Tongue (tissue), 2 donors: ENCODE measurements around the gene POU2F3. TPM values are rescaled to one million over a fixed set of nuclear protein-coding genes. Genes with fewer than 3 reads are reported as not detected.

Experiments used
- DNase-seq: peaks from one replicate; pipeline ENCODE4 v3.0.0-alpha.2; 2015
- total RNA-seq: library from RNA; depleted of rRNA; stranded (reverse); fragments of >200 nt; gene quantifications from one replicate; pipeline ENCODE4 v1.2.3, GENCODE V29; 2014

The POU2F3 gene
- total RNA-seq, 1 donor from 2014 or later: 2.1 TPM

DNA sequence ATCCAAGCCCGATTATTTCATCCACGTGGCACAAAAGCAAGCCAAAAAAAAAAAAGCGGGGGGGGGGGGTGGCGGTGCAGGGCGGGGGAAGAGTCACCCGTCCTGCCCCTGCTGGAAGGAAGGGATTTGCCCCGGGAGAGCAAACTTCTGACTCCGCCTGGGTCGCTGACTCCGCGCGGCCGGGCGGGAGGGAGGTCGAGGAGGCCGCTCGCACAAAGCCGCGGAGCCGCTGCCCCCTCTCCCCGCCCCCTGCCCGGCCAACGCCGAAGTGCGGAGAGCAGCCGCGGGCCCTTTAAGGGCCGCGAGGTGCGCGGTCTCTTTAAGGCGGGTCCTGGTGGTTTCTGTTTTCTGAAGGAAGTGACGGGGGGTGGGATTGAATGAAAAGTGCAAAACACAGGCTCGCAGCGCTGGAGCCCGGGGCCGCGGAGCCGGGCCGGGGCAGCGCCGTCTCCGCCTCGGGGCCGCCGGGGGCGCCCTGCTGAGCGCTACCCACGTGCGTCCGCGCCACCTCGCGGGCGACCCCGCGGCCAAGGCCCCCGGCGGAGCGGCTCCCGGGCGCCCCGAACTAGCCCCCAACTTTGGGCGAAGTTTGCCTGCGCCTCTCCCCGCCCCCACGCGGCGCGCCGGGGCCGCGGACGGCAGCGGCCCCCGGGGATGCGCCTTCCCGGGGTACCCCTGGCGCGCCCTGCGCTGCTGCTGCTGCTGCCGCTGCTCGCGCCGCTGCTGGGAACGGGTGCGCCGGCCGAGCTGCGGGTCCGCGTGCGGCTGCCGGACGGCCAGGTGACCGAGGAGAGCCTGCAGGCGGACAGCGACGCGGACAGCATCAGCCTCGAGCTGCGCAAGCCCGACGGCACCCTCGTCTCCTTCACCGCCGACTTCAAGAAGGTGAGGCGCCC lies 29.1 kb upstream of the POU2F3 start, which contains the start of gene OAF:
Gene OAF (plus strand): TSS at position 407 of the 896 bp plus-strand sequence. CDS start 248 bp downstream, at position 655.
- DNase-seq: peak; percentile 95

DNA sequence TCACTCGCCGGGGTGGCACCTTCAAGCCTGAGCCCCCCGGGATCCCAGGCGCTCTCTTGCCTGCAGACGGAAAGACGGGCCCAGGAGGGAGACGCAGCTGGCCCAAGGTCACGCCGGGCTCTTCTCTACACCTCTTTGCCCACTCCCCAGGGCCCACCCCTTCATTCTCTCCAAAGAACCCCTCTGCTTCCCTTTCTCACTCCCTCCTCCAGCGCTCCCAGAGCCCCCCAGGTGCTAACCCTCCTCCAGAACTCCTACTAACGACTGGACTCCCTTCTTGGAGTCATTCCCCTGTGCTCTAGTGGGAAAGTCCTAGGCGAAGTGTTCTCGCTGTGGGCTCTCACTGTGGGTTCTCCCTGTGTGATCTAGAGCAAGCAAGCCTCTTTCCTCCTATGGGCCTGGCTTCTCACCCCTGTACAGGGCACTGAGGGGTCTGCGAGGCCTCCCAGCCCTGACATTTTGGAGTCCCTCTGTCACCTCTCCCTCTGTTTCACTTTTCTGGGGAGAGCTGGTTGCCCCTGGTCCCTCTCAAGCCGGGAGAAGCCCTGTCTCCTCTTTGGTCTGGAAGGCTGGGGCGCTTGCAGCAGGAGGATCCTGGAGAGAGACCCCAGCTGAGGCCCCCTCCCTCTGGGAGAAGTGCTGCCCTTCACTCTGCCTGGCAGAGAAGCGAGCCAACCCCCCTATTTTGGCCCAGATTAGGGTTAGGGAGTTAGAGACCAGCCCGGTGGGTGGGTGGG lies 28.2 kb upstream of the POU2F3 start:
- no peak for DNase-seq

DNA sequence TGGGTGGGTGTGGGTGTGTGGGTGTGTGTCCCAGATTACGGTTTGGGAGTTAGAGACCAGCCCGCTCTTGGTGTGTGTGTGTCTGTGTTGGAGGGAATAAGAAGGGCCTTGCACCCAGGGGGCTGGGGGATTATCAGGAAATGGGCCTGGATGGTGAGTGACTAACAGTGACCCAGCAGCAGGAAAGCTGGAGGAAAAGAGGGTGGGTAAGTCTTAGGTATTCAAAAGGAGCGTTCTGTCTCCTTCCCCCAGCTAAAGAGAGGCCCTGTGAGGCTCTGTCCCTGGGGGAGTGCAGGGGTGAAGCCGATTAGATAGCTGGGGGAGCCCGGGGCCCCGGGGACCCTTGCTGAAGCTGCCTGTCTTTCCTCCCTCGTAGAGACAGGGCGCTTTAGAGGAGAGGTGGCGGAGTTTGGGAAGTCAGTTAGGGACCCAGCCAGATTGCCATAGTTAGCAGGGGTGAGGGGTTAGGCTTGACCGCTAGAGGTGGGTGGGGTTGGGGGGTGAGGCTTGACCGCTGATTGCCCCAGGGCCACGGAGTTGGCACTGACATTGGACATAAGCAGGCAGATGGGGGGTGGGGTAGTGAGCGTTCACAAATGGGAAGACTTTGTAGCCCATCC lies 27.6 kb upstream of the POU2F3 start:
- DNase-seq: no peak

DNA sequence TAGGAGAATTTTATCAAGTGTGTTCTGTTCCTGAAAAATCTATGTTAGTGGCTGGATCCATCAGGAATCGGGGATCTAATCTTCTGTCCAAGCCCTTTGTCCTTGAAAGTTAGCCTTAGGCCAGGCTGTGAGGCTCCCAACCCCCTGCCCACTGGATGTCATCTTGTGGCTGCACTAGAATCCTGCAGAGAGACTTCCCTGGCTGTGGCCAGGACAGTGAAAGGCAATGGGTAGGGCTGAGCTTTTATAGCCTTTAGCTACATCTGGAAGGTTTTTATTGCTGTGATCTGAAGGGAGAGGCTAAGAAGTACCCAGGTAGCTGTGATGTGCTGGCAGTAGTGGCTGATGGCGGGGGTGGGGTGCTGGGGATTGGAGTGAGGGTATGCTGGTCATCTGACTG lies 27.0 kb upstream of the POU2F3 start:
- DNase-seq: no peak

DNA sequence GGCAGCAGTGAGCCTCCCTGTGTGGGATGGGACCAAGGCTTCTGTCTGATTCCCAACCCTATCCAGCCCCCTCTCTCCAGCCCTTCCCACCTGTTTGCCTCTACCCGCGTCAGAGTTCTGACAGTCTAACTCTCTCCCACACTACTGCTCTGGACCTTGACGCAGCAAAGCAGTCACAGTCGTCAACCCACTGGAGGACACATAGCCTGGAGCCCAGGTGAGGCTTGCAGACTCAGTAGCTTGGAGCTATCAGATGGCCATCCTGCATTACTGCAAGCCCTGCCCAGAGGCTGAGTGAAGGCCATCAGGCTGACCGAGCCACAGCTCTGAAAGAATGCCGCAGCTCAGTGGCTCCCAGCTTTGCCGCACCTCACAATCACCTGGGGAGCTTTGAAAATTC lies 25.4 kb upstream of the POU2F3 start:
- DNase-seq: no peak

DNA sequence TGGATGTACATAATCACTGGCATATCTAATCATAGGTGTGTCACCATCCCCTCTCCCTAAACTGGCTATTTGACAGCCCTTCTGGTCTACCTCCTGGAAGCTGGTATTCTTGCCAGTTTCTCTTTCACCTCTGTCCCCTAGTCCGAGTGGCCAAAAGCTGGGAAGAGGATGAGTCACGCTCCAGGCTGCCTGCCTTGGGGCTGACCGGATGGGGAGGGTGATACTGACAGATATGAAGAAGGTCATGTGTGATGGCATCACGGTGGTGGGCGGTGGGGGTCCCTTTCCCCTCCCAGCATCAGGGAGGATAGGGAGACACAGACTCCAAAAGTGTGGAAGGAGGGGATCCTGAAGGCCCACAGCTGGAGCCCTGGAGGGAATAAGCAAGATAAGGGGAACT lies 24.3 kb upstream of the POU2F3 start:
- no peak for DNase-seq

DNA sequence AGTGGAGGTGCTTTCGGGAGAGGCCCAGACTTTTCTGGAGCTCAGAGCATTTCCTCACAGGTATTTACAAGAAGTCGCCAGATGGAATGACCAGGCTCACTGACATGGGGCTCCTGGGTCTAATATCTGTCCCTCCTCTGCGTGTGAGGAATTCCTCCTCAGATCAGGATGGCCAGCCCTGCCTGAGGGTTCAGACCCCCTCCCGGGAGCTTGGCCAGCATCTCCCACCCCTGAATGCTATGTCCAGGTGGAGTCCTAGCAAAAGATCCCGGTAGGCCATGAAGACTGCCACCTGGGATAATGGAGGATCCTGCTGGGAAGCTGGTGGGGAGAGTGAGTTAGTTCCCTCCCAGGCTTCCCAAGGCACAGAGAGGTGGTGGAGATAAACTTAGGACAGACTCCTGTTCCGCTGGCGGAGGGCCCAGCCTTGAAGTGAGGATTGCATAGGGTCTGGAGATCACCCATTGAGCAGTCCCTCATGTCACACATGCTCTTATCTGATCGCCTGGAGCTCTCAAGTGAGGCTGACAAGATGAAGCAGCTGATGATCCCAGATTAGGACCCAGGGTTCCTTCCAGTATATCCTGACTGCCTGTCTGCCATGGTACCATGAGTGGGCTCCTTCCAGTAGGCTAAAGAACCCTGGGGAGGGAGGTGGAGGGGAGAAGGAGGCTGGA lies 23.4 kb upstream of the POU2F3 start:
- DNase-seq: no peak

DNA sequence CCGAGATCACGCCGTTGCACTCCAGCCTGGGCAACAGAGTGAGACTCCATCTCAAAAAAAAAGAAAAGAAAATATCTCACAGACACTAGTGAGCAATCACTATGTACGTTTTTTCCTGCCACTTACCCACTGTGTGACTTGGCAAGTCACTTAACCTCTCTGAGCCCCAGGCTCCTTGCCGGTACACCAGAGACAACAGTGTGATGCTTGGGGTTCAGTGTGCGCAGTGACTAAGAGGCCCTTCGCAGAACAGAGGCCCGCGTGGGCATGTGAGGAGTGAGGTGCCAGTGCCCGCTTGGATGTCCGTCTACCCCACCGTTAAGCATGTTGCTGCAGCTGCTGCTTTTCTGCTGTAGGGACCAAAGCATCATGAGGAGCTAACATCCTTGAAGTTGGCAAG lies 22.4 kb upstream of the POU2F3 start:
- DNase-seq: no peak

DNA sequence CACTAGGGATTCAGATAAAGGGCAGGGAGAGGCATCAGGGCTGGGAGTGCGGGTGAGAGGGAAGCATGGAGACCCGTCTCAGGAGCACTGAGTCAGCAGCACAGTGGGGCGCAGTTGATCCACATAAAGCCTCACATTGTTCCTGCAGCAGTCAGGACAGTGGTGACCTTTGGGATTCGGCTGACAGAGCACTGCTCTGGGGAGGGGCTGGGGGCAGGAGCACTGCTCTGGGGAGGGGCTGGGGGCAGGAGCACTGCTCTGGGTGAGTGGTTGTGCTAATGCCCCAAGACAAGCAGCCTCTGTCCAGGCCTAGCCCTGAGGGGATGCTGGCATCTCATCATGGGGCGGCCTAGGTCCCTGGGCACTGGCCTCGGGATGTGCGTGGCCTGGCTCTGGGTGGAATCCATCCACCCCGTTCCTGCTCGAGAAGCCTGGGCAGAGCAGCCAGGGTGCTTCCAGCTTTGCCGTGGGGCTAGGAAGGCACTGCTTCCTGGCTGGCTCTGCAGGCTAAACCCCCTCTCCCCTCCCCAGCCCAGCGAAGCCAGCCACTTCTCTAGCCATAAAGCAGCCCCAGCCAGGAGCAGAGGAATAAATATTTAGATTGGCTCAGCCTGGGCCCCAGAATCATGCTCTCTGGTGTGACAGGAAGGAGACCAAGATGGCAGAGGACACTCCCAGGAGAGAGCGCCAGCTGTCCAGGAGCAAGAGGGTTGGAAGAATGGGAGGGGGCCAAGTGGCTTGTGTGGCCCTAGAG lies 21.8 kb upstream of the POU2F3 start:
- DNase-seq: no peak

DNA sequence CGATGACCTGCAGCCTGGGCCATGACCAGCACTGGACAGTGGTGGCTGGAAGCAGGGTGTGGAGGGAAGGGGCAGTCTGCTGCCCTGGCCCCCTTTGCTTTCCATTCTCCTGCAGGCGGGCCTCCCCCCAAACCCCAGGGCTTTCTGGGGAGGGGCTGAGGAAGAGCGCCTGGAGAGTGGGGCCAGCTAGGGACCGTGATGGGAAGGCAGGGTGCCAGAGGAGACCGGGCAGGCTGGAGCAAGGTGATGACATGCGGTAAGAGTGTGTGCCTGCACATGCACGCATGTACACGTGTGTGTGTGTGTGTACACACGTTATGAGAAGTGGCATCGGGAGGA lies 21.3 kb upstream of the POU2F3 start:
- no peak for DNase-seq

DNA sequence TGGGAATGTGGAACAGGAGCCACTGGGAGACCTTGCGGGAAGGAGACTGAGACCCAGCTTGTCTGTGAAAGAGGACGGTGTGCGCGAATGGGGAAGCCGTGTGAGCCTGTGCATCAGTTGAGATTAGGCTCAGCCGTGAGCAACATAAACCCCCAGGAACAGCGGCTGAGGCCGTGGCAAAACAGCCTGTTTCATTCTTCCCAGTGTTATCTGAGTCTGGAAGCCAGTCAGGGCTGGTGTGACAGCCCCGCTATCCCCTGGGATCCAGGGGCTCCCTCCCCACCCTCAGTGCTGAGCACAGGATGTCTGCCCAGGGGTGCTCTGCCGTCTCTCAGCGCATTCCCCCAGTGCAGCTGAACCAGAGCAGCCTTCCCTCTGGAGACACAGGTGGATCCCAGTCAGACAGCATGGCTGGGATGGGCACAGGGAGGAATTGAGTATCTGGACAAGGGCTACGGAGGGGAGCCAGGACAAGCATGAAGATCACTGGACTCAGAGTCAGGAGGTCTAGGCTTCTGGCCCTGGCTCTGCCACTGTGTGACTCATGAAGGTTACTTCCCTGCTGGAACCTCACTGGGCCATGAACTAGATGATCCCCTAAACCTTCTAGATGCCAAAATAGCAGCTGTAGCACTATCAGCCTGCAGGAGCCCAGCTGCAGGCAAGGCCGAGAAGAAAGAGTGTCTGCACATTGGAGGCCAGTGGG lies 20.6 kb upstream of the POU2F3 start:
- DNase-seq: peak; percentile 57

DNA sequence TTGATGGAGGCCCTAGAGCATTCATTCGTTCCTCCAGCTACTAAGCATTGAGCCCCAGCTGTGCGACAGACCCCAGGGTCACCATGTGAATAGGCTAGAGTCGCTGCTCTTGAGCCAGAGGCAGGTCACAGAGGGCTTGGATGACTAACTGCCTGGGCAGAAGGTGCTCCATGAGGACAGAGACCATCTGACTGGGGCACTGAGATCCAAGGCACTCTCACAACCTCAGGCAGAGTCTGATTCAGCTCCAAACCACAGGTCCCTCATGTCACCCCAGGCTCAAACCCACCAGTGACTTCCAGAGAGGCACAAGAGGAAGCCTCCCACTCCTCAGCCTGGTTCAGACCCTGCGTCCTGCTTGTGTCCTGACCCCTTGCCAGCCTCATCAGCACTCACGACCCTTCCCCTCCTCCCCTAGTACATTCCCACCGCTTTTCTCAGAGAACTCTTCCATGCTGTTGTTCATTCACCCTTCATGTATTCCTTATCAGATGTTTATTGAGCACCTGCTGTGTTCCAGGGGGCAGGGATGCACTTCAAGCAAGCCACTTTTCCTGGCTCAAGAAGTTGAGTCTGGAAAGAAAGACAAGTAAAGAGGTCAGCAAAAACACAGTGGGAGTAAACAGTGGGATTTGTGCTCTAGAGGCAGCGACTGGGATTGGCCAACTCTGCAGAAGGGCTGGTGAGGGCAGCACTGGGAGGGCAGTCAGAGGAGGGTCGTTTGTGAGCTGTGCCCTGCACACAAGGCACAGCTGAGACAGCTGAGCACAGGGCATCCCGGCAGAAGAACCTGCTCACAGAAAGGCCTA lies 19.8 kb upstream of the POU2F3 start:
- no peak for DNase-seq

DNA sequence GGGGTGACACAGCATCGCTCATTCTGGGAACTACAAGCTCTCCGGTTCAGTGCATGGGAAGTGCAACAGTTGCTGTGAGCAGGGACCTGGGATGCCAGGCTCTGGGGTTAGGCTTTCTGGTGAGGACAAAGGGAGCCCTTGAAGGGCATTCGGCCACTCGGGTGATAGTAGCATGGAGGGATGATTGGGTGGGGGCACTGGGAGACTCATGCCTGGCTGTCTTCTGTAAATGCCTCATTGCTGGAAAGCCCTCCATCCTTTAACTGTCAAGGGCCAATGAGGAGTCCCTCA lies 19.2 kb upstream of the POU2F3 start:
- no peak for DNase-seq

DNA sequence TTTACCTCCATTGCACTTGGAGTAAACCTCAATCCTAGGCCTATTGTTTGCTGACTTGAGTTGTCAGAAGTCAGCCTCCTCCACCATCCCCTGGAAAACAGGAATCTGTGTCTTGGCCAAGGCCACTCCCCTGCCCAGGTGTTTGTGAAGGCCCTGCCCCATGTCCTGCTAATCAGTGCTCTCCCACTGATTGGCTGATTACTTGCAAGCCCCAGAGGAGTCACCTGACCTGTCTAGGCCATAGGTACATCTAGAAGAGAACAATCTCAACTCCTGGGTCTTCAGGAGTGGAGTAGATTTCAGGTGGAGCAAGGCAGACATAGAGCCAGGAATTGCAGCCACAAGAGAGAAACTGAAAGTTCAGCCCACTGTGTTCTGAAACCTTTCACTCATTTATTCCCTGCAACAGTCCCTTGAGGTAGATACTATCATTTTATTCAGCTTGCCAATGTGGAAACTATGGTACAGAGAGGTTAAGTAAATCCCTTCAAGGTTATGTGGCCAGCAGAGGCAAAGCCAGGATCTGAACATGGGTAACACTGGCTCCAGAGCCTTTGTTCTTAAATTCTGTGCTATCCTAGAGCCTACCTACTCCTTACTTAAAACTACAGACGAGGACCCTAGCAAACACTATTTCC lies 18.7 kb upstream of the POU2F3 start:
- DNase-seq: no peak

DNA sequence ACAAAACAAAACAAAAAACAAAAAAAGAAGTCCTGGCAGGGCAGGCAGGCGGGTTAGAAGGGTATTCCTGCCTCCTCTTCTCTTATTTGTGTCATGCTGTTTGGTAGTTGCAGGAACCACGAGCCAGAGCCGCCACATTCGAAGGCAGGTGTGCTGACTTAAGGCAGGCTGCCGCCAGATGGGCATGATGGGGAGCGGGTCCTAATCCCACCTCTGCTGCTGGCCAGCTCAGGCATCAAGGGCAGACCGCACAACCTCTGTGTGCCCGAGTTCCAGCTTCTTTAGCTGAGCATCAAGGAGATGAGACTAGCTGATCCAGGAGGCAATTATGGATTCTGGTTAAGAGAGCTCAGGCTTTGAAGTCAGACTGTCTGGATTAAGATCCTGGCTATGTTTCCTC lies 17.0 kb upstream of the POU2F3 start:
- DNase-seq: no peak

DNA sequence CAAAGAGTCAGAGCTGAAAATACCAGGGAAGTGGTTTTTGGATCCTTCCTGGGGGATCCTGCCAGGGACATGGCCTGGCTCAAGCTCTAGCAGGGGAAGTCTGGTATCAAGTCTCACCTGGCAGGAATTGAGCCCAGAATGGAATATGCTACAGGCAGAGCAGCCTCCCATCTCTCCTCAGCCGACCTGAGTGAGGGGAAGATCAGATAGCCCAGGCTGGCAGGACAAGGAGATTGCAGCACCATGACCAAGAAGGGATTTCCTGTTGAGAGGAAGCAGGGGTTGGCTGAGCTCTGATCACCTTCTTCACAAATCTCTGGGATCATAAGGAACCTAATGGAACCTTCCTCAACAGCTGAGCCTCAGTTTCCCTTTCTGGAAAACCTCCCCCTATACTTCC lies 16.1 kb upstream of the POU2F3 start:
- no peak for DNase-seq

DNA sequence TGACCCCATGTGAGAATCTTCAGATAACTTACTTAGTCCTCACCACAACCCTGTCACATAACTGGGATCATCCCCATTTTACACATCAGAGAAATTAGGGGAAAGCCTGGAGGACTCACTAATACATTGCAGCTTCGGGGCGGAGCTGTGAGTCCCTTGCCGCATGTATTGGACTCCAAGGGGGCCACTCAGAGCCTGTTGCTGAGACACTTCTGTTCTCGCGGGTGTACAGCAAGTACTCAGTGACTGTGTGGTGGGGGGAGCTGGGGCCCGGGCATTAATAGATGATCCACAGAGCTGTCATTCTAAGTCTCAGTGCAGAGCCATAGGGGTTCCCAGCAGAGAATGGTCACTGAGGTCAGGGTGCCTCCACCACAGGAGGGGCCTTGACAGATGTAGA lies 15.6 kb upstream of the POU2F3 start:
- no peak for DNase-seq

DNA sequence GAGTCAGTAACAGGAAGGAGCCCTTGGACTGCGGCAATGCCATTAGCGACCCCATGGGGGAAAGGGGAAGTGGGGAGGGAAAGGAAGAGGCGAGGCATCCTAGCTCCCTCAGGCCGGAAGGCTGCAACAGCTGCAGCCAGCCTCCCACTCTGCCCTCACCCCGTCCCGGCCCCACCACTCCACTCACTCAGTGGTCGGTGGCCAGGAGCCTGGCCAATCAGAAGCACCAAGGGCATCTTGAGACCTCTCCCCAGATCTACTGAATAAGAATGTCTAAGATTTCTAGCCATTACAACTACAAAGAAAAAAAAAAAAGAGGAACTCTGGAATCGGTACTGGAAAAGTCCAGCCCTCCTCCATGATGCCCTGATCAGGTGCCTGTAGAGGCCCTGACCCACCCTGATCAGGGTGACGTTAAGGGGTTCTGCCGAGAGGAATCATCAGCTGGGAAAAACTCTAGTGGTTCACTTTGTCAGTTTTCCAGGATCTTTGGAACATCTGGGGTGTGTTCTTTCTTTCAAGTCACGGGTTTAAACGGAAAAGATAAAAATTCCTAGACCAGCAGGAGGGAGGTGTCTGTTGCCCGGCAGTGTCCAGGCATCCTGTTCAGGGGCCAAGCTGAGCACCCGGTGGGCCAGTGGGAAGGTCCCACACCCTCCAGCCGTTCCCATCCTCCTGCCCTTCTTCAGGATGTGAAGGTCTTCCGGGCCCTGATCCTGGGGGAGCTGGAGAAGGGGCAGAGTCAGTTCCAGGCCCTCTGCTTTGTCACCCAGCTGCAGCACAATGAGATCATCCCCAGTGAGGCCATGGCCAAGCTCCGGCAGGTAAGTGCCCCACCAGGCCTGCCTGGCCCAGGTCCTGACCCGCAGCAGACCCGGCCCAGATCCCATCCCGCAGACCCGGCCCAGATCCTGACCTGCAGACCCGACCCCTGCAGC lies 14.7 kb upstream of the POU2F3 start:
- DNase-seq: peak; percentile 71

DNA sequence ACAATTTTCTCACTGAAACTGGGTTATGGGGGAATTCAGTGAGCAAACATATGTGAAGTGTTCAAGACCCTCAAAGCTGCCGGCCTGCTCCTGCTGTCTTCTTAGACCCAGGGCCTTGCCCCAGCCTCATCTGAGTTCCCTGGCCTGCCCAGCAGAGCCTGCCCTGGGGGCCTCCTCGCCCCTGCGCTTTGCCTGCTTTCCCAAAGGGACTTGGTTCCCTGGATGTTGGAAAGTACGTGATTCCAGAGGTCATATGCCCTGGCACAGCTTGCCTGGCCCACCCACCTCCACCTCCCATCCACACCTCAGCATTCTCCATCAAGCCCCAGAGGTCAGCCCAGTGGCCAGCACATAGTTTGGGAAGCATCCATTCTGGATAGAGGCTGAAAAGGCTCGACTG lies 13.7 kb upstream of the POU2F3 start:
- no peak for DNase-seq
